ACHN (cell line): Measurements from ENCODE around the gene MYLK2.

Source experiments
- DNase-seq: peaks from one replicate; pipeline ENCODE4 v3.0.0-alpha.2; 2015
- in situ Hi-C: cut with HindIII; loops from 2 replicates; pipeline ENCODE4 v1.10.0; 2017; ENCODE audit warnings: low sequenced_read_pairs, low pct_ligation_motif_present, low pct_unique_long_range_greater_than_20kb

Gene MYLK2

GRCh38 chr20:31819083-31819784, at the start of gene MYLK2:
Gene MYLK2 (plus strand): TSS chr20:31819356. CDS start chr20:31819581, 225 bp downstream.
- in situ Hi-C loops = no loop called here

DNA sequence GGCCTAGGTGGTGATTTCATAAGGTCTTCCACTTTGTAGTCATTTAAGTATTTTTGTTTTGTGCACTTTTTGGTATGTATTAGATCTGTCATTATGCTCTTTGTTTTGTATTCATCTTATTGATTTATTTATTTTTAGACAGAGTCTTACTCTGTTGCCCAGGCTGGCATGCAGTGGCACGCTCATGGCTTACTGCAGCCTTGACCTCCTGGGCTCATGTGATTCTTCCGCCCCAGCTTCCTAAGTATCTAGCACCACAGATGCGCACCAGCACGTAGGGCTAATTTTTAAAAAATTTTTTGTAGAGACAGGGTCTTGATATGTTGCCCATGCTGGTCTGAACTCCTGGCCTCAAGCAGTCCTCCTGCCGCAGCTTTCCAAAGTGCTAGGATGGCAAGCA, 49.5 kb upstream of the MYLK2 start:
- in situ Hi-C loops = no loop called here
- DNase-seq = no peak

More at GRCh38 chr20:31819083-31819784, at the start of gene MYLK2:
- DNase-seq = no peak

GRCh38 chr20:31770243-31770642, 48.9 kb upstream of the MYLK2 start:
- in situ Hi-C loops = no loop called here
- DNase-seq = no peak

DNA sequence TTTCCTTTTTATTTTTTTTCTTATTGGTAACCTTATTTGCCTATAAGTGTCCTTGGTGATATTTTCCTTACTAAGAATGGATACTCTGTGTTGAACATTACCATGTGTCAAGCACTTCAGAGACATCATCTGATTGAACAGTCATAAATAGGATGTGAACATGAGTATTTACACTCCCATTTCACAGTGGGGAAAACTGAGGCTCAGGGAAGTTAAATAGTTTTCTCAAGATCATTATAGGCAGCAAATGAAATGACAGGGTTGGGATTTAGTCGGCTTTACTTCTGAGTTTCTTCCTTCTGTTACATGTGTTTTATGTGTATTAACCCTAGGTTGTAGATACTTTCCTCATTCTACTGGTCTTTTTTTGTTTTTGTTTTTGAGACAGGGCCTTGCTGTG, 44.7 kb upstream of the MYLK2 start:
- in situ Hi-C loops = no loop called here

GRCh38 chr20:31780839-31781238, 38.3 kb upstream of the MYLK2 start:
- in situ Hi-C loops = no loop called here
- DNase-seq = no peak

More for the DNA sequence above, 44.7 kb upstream of the MYLK2 start:
- DNase-seq = no peak

- in situ Hi-C loops = no loop called here
- no peak for DNase-seq
These were observed 37.2 kb upstream of the MYLK2 start for GRCh38 chr20:31781945-31782344.

DNA sequence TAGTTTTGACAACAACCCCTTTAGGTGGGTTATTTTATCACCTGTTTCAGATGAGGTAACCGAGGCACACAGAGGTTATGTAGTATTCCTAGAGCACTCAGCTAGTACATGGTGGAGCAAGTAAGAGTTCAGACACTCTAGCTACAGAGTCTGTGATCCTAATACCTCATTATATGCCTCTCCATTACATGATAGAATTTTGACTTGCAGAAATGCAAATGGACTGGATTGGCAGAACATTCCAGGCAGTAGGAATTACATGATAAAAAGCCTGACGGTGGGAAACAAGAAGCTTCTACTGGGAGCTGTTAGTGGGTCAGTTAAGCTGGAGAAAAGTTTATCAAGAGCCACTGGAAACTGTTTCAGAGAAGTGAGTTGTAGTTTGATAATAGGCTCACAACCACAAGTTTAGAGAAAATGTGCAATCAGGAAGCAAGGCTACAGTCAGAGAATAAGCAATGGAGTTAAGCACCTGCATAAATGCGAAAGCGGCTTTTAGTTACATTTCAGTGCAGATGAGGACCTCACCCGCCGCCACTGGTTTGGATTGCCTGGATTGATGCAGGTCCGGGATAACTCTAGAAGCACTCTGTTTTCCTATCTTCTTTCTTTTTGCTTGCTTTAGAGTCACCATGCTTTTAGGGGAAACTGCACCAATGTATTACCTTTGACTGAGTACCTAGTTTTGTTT, 34.7 kb upstream of the MYLK2 start:
- in situ Hi-C loops = no loop called here
- DNase-seq = no peak

- in situ Hi-C loops = no loop called here
- no peak for DNase-seq
These were observed 34.1 kb upstream of the MYLK2 start for GRCh38 chr20:31785089-31785488.

DNA sequence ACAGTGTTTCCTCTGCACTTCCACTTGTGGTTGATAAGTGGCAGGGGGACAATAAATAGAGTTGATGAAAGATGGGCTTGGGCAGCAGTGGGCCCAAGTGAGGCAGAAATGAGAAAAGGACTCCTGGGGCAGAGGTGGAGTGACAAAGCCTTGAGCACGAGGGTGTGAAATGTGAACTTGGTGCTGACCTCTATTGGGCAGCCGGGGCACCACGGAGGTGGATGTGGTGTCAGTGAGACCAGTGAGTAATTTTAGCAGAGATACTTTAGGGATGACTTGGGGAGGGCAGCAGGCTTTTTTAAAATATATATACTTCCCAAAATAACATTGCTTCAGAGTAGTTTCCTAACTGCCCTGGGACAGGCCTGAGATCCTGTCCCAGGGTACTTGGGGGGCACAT, 30.6 kb upstream of the MYLK2 start:
- peak; percentile 25 for DNase-seq
- in situ Hi-C loops = no loop called here

DNA sequence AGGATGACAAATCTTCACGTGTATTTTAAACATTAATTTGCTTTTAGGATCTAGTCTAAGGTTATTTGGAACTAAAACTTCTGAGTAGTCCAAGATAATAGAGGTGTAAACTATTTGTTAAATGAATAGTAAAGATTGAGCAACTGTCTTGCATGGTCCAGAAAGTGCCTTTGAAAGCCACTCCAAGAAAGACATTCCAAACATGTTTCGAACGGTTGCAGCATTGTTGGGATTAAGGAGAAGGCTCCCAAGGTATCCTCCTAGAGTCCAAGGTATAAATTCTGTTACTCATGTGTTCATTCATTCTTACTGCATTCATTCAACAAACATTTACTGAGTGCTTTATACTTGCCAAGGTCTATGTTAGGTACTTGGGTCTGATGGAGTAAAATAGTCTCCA, 28.8 kb upstream of the MYLK2 start:
- in situ Hi-C loops = no loop called here
- DNase-seq = no peak

- in situ Hi-C loops = no loop called here
- DNase-seq = no peak
These were observed 21.8 kb upstream of the MYLK2 start for GRCh38 chr20:31797364-31797763.

- in situ Hi-C loops = no loop called here
- no peak for DNase-seq
These were observed 17.6 kb upstream of the MYLK2 start for GRCh38 chr20:31801508-31801907.

DNA sequence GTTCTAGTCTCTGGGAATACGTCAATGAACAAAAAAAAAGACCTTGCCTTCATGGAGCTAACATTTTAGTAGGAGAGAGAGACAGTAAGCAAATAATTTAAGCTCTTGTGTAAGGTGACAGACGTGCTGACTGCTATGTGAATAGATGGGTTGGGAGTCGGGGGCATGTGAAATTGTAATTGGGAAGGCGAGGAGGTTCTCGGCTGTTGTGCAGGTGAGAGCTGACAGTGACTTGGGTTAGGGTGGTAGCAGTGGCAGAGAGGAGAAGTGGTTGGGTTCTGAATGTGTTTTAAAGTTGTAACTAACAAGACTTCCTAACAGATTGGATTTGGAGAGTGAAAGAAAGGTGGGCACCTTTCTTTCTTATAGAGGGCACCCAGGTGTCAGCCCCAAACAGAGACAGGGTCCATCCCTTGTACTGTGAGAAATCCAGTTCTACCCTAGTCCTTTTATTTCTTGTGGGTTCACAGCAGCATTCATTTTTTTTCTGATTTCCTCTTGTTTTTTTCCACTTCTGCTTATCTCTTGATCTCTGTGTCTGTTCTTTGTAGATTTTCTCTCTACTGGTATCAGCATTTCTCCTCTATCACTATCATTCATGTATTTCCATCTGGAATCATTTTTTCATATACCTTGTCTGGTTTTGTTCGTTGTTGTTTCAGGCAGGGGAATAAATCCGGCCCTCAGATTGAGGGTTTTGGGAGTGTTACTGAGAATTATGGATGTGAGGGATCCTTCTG, 15.4 kb upstream of the MYLK2 start:
- in situ Hi-C loops = no loop called here
- DNase-seq = no peak

DNA sequence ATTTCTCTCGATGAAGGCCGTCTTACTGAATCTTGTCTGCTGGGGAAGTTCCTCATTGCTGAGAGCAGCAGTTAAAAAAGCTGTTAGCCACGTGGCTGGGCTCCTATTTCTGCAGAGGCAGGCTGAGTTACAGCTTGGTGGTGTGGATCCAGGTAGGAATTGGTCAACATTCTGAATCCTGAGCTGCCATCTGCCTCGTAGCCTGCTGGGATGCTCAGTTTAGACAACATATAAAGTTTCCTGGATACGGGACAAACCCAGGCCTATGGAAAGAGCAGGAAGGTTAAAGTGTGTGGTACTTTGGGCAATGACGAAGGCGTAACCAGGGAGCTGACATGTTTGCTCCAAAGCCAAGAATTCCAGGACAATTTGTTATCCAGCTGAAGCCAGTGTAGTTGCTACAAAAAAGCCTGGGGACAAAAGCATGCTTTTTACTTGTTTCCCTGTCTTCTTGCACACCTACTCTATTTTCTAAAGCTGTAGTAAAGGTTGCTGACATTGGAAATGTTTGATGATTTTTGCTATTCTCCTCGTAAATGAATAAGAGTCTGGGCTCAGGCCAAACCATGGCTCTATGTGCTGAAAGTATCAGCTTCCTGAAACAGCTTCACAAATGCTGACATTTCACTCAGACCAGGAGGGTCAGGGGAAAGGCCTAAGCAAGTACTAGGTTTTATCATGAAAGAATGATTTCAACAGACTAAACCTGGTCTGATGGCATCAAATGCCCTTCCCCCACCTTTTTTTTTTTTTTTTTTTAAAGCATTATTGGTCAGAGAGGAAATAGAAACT, 12.4 kb upstream of the MYLK2 start:
- in situ Hi-C loops = no loop called here
- no peak for DNase-seq

DNA sequence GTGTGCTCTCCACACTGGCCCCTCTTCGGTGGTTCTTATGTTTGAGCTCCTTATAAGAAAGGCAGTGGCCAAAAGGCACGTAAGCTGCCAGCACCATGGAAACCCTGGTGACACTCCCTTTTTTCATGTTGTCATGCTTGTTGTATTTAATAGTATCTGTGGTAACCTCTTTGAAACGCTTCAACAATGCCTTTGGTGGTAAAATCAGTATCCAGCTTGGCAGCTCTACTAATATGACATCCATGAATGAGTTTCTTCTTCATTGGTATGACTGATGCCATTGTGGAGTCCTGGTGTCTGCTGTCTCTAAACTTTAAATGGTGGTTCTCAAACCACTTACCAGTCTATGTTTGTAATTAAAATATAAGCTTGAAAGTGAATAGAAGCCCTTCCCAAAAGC, 10.7 kb upstream of the MYLK2 start:
- in situ Hi-C loops = no loop called here
- DNase-seq = no peak

DNA sequence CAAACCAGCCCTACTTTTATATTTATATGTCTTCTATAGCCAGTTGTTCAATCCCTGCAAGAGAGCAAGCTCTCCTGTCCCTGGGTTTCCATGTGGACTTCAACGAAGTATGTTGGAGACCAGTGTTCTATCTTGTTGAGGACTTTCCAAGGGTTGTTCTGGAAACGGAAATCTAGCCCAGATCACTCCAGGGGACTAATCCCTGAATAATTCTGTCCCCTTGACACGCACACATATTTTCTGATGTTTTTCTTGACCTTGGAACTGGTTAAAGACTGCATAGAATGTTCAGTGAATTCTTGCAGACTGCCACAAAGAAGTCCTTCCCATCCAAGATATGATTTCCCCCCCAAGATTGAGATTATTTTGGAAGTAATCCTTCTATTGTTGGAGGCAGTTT, 9.5 kb upstream of the MYLK2 start:
- no peak for DNase-seq
- in situ Hi-C loops = no loop called here

- DNase-seq = no peak
- in situ Hi-C loops = no loop called here
These were observed 8.0 kb upstream of the MYLK2 start for GRCh38 chr20:31811198-31811597.

DNA sequence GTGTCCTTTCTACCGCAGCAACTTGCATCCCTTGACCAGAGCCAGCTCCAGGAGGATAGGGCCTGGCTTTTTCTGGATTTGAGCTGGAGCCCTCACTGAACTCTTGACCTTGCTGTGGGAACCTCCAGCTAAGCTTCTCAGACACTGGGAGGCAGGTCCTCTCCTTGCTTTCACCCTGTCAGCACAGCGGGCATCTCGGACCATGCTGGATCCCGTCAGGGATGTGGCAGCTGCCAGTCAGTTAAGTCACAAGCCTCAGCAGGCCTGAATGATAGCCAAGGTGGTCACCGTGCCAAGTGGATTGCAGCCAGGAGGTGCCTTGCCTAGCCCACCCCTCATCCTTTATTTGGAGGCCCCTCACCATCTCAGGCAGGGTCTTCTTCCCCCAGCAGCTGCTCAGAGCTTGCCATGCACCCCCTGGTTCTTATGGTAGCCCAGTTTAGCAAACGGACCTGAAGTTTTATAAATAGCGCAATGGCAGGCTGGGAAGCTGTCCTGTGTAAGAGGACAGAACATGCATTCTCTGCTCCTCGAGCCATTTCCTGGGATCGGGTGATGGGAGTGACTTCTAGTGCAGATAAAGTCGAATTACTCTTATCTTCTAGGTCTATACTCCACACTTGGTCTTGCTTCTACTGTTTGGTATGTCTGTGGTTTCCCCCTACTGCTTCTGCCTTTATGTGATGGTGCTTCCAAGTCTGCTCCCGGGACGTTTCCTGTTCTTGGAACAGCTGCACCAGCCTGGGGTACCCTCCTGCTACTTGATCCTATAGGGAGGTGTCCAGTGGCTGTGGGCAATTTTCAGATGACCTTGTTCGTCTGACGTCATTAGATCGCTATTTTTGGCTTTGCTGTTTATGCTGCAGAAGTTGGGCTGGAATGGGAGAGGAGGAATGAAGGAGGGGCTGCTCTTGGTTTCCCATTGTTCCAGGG, 7.1 kb upstream of the MYLK2 start:
- DNase-seq = no peak
- in situ Hi-C loops = no loop called here
